NCI-H82 treated with DMSO at 0.1 percent for 48 hours (cell line): Measurements from ENCODE around the gene LYSMD4.

Experiments
- DNase-seq: peaks from one replicate; lab custom pipeline; 2025; ENCODE audit not compliant: unreplicated experiment; lab: John Stamatoyannopoulos, UW

LYSMD4 gene

GRCh38 chr15:99706557-99707303 lies 26.5 kb downstream of the LYSMD4 start:
- no peak for DNase-seq

- DNase-seq = peak; percentile 54
These were observed 28.8 kb downstream of the LYSMD4 start for GRCh38 chr15:99704444-99704838.

- no peak for DNase-seq
These were observed 29.4 kb downstream of the LYSMD4 start for GRCh38 chr15:99703603-99704443.

GRCh38 chr15:99702895-99703602 lies 30.2 kb downstream of the LYSMD4 start:
- DNase-seq = no peak

GRCh38 chr15:99696096-99696495 lies 37.1 kb downstream of the LYSMD4 start:
- no peak for DNase-seq

GRCh38 chr15:99692825-99693224 lies 40.4 kb downstream of the LYSMD4 start:
- peak; percentile 30 for DNase-seq

GRCh38 chr15:99686290-99686689 lies 46.9 kb downstream of the LYSMD4 start:
- no peak for DNase-seq

- no peak for DNase-seq
These were observed 50.1 kb downstream of the LYSMD4 start for GRCh38 chr15:99683000-99683670.

- no peak for DNase-seq
These were observed 50.8 kb downstream of the LYSMD4 start for GRCh38 chr15:99682455-99682854.

- DNase-seq = no peak
These were observed 51.2 kb downstream of the LYSMD4 start for GRCh38 chr15:99681990-99682389.

GRCh38 chr15:99680276-99680675 lies 53.0 kb downstream of the LYSMD4 start:
- DNase-seq = no peak

- no peak for DNase-seq
These were observed 55.6 kb downstream of the LYSMD4 start for GRCh38 chr15:99677540-99678134.
